Endothelial cell of umbilical vein (primary cell): Measurements from ENCODE around the gene BNIPL. TPM values are rescaled to one million over a fixed set of nuclear protein-coding genes. Genes with fewer than 3 reads are reported as not detected.

Experiments
- BruUV-seq: library from RNA; stranded (reverse); fragments of 400-500 nt; replicated peaks from 2 replicates; lab custom pipeline; 2021; lab: Mats Ljungman, UMichigan
- CTCF ChIA-PET: fragments of 300-600, 350-600 bp; sonication (Branson Sonifier 250); formaldehyde crosslinking; loops from one replicate; lab custom pipeline; 2021; ENCODE audit warnings: antibody characterized with exemption, inconsistent platforms; lab: Charles Lee
- POLR2A ChIA-PET: fragments of 300-600, 350-600 bp; sonication (Branson Sonifier 250); formaldehyde crosslinking; loops from one replicate; lab custom pipeline; 2021; ENCODE audit warnings: antibody characterized with exemption, inconsistent platforms; lab: Charles Lee
- DNase-seq: peaks from one replicate; pipeline ENCODE4 v3.0.0-alpha.2; 2011; ENCODE audit warnings: low read depth, low spot score
- FAIRE-seq: peaks from 2 replicates; lab custom pipeline; 2011; peaks lifted over from hg19 to GRCh38; lab: Jason Lieb, UNC
- H2AFZ ChIP-seq: 2 replicates; pipeline ENCODE4 v1.6.0; 2012; ENCODE audit warnings: low read depth, low read length, control low read depth, inconsistent platforms
- H3K27ac ChIP-seq: 2 replicates; pipeline ENCODE4 v1.5.1; 2011; ENCODE audit warnings: low read depth, mild to moderate bottlenecking, control low read depth, low read length, moderate library complexity; ENCODE audit not compliant: insufficient read depth
- H3K27me3 ChIP-seq, 2 experiments: 2 replicates each; pipeline versions ENCODE4 v1.6.0 to v1.6.1; 2011; ENCODE audit warnings: low read length in 2 of 2, mixed read lengths in 1 of 2; ENCODE audit not compliant: control insufficient read depth in 2 of 2, insufficient read depth in 2 of 2
- H3K36me3 ChIP-seq, 2 experiments: 2 replicates in 1 of 2; 3 replicates in 1 of 2; pipeline ENCODE4 v1.5.1; 2011; ENCODE audit warnings: low read length in 2 of 2, mild to moderate bottlenecking in 1 of 2, moderate library complexity in 1 of 2; ENCODE audit not compliant: control insufficient read depth in 2 of 2, insufficient read depth in 2 of 2; ENCODE audit errors: extremely low read depth in 1 of 2
- H3K4me1 ChIP-seq: 3 replicates; pipeline ENCODE4 v1.5.1; 2011; ENCODE audit warnings: mild to moderate bottlenecking, low read length; ENCODE audit not compliant: control insufficient read depth, insufficient read depth; ENCODE audit errors: extremely low read depth
- H3K4me2 ChIP-seq: 2 replicates; pipeline ENCODE4 v1.6.1; 2011; ENCODE audit warnings: low read length, control low read depth, mixed read lengths; ENCODE audit not compliant: insufficient read depth
- H3K4me3 ChIP-seq, 3 experiments: fragments of 200-600 bp in 1 of 3; sonication (generic), shearing (Covaris generic) in 1 of 3; replicated peaks in 1 of 3; 2 replicates each; pipeline ENCODE4 v1.5.1; 2011 to 2016; ENCODE audit warnings: control low read depth in 3 of 3, low read length in 3 of 3, mild to moderate bottlenecking in 2 of 3, inconsistent platforms in 1 of 3, low read depth in 1 of 3, moderate library complexity in 1 of 3; ENCODE audit not compliant: insufficient read depth in 1 of 3
- H3K79me2 ChIP-seq: 2 replicates; pipeline ENCODE4 v1.6.0; 2012; ENCODE audit warnings: low read length, inconsistent platforms; ENCODE audit not compliant: control insufficient read depth, insufficient read depth
- H3K9ac ChIP-seq: replicated peaks from 2 replicates; pipeline ENCODE3; 2011; ENCODE audit warnings: low read length, control low read depth; ENCODE audit not compliant: insufficient read depth; ENCODE audit errors: extremely low read depth
- H3K9me1 ChIP-seq: replicated peaks from 3 replicates; pipeline ENCODE4 v1.6.0; 2011; ENCODE audit warnings: mild to moderate bottlenecking, low read length; ENCODE audit not compliant: control insufficient read depth, insufficient read depth; ENCODE audit errors: extremely low read depth
- H3K9me3 ChIP-seq: replicated peaks from 2 replicates; pipeline ENCODE4 v1.5.1; 2012; ENCODE audit warnings: low read length, inconsistent platforms; ENCODE audit not compliant: control insufficient read depth, insufficient read depth
- H4K20me1 ChIP-seq: replicated peaks from 2 replicates; pipeline ENCODE3; 2011; ENCODE audit warnings: mild to moderate bottlenecking, low read length; ENCODE audit not compliant: control insufficient read depth, insufficient read depth; ENCODE audit errors: extremely low read depth
- EZH2 ChIP-seq: IDR thresholded peaks from 2 replicates; pipeline ENCODE4 v1.6.1; 2012; ENCODE audit warnings: borderline replicate concordance, low read depth, mild to moderate bottlenecking, moderate library complexity, low read length, inconsistent platforms; ENCODE audit not compliant: severe bottlenecking
- FOS ChIP-seq: IDR thresholded peaks from 2 replicates; pipeline ENCODE4 v1.6.1; 2011; ENCODE audit warnings: mild to moderate bottlenecking, low read length, moderate library complexity, borderline replicate concordance; ENCODE audit not compliant: insufficient read depth
- GATA2 ChIP-seq: IDR thresholded peaks from 2 replicates; pipeline ENCODE4 v1.7.0; 2011; ENCODE audit warnings: low read depth, mild to moderate bottlenecking, moderate library complexity, mixed read lengths, low read length; ENCODE audit not compliant: insufficient read length, insufficient read depth
- JUN ChIP-seq: IDR thresholded peaks from 2 replicates; pipeline ENCODE4 v1.6.1; 2011; ENCODE audit warnings: borderline replicate concordance, low read depth; ENCODE audit not compliant: insufficient read length, insufficient read depth
- MYC ChIP-seq: IDR thresholded peaks from one replicate; pipeline ENCODE4 v1.6.1; 2011; ENCODE audit warnings: mild to moderate bottlenecking, low read depth, low read length
- POLR2A ChIP-seq: IDR thresholded peaks from 2 replicates; pipeline ENCODE4 v1.6.1; 2012; ENCODE audit warnings: low read depth, mild to moderate bottlenecking, control low read depth, low read length
- POLR2AphosphoS5 ChIP-seq: IDR thresholded peaks from 2 replicates; pipeline ENCODE4 v1.6.1; 2012; ENCODE audit warnings: low read depth, mild to moderate bottlenecking, control low read depth, low read length, moderate library complexity; ENCODE audit not compliant: insufficient read depth
- dilution Hi-C: fragments of 300-500 bp; cut with MboI; formaldehyde crosslinking; loops from one replicate; pipeline ENCODE4 v1.15.0; 2019; ENCODE audit warnings: low sequenced_read_pairs; ENCODE audit not compliant: extremely low pct_ligation_motif_present
- intact Hi-C: fragments of 100-400 bp; cut with micrococcal nuclease; formaldehyde crosslinking; loops from one replicate; pipeline ENCODE4 v1.10.0; 2022
- polyA plus RNA-seq, 4 experiments: library from polyadenylated mRNA; depleted of rRNA in 3 of 4; stranded (reverse) in 3 of 4; unstranded in 1 of 4; fragments of >200 nt; gene quantifications; 2 replicates each; pipeline versions ENCODE4 v1.2.1 to v1.2.3, GENCODE V29; 2011 to 2012; ENCODE audit warnings: missing spikeins in 1 of 4
- total RNA-seq: library from RNA; stranded (reverse); gene quantifications from 2 replicates; pipeline ENCODE4 v1.2.3, GENCODE V29; 2021
- TF ChIP-seq, protein P1 (sequence below): IDR thresholded peaks from 2 replicates; pipeline ENCODE4 v1.6.1; 2011; ENCODE audit not compliant: insufficient read depth, insufficient read length
- TF ChIP-seq, protein P2 (sequence below), 2 donors: IDR thresholded peaks; 1 replicate in 1 of 2; 2 replicates in 1 of 2; pipeline ENCODE4 v1.5.1; 2011; ENCODE audit warnings: low read length in 2 of 2, mild to moderate bottlenecking in 2 of 2, moderate library complexity in 2 of 2, control low read depth in 1 of 2, inconsistent platforms in 1 of 2, low read depth in 1 of 2; ENCODE audit not compliant: insufficient read depth in 1 of 2; ENCODE audit errors: extremely low read depth in 1 of 2

The BNIPL gene
- total and polyA plus RNA-seq, 2 donors (not counting 3 experiments of a cell fraction or from before 2014, with no cell fraction given) = 0.26 to 0.42 TPM

DNA sequence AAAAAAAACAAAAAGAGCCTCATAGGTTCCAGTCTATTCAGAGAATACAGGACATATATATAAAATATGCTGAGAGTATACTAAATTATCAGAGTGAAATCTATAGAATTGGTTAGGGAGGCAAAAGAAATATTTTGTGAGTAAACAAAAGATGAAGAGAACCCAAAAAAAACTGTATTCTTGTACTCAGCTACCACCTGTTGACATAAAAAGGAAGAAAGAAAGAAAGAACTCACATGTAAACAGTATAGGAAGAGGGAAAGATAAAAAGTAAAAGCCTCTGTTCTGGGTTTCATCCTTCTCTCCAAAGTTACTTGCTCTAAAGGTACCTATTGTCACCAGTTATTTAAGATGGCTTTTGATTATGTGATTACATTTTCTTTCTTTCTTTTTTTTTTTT, 9.9 kb upstream of the BNIPL start:
- Histone ChIP-seq H2AFZ (no peak overlapping the region), H3K9ac (no peak overlapping the region), H3K4me1 (no peaks in the 10 kb centered on the region), H4K20me1 (no peaks in the 10 kb centered on the region), H3K9me1 (no peaks in the 10 kb centered on the region), H3K27ac (no peak overlapping the region), H3K27me3 (no peaks in the 10 kb centered on the region), H3K4me2 (no peak overlapping the region), H3K4me3 (no peak overlapping the region), H3K36me3 (peaks cover 0 to 14% of the 10 kb centered on the region in 2 experiments), H3K79me2 (no peaks in the 10 kb centered on the region), H3K9me3 (no peaks in the 10 kb centered on the region)
- POLR2A ChIA-PET = no interaction called here
- dilution Hi-C loops = no loop called here
- intact Hi-C loops = no loop called here
- FAIRE-seq (no peak), DNase-seq (no peak)
- BruUV-seq = no TSS peak
- CTCF ChIA-PET = interaction anchor here (0.9 to 4.8 kb wide), 6 partner anchors 20 to 74 kb away, joined by 3 to 60 read pairs (median 16); partner anchors contain the start of genes C1orf56, CDC42SE1 and MINDY1
- no peak for TF ChIP-seq GATA2
- no peak for TF ChIP-seq POLR2A
- no peak for TF ChIP-seq EZH2
- TF ChIP-seq FOS = no peak
- TF ChIP-seq JUN = no peak
- TF ChIP-seq POLR2AphosphoS5 = no peak
- TF ChIP-seq, protein P1, sequence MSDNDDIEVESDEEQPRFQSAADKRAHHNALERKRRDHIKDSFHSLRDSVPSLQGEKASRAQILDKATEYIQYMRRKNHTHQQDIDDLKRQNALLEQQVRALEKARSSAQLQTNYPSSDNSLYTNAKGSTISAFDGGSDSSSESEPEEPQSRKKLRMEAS = no peak
- TF ChIP-seq, protein P2, sequence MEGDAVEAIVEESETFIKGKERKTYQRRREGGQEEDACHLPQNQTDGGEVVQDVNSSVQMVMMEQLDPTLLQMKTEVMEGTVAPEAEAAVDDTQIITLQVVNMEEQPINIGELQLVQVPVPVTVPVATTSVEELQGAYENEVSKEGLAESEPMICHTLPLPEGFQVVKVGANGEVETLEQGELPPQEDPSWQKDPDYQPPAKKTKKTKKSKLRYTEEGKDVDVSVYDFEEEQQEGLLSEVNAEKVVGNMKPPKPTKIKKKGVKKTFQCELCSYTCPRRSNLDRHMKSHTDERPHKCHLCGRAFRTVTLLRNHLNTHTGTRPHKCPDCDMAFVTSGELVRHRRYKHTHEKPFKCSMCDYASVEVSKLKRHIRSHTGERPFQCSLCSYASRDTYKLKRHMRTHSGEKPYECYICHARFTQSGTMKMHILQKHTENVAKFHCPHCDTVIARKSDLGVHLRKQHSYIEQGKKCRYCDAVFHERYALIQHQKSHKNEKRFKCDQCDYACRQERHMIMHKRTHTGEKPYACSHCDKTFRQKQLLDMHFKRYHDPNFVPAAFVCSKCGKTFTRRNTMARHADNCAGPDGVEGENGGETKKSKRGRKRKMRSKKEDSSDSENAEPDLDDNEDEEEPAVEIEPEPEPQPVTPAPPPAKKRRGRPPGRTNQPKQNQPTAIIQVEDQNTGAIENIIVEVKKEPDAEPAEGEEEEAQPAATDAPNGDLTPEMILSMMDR (IDR thresholded peaks at IDR 0.05; ENCODE audit: extremely low read depth in 1 of 2, insufficient read depth in 1 of 2, low read depth in 1 of 2, low read length in 2 of 2) = no peak
- TF ChIP-seq MYC = no peak
